Jurkat, Clone E6-1 (cell line): ENCODE data around the gene SOX13.

Experiments
- DNase-seq: peaks from one replicate; pipeline ENCODE4 v3.0.0-alpha.2; 2011; ENCODE audit warnings: low read depth, low spot score
- H3K4me3 ChIP-seq: 2 replicates; pipeline ENCODE4 v1.5.1; 2011; ENCODE audit warnings: mild to moderate bottlenecking, low read length, control low read depth, moderate library complexity

SOX13 gene

DNA sequence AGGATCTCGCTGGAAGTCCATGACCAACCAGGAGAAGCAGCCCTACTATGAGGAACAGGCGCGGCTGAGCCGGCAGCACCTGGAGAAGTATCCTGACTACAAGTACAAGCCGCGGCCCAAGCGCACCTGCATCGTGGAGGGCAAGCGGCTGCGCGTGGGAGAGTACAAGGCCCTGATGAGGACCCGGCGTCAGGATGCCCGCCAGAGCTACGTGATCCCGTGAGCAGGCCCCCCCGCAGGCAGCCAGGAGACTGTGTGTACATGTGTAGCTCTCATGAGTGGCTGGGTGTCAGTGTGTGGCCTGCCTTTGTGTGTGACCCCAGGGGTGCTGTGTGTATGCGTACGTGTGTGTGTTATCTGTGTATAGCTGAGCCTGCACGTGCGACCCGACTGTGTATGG, 51.7 kb downstream of the SOX13 start:
- no peak overlapping the region for H3K4me3 ChIP-seq
- no peak for DNase-seq

DNA sequence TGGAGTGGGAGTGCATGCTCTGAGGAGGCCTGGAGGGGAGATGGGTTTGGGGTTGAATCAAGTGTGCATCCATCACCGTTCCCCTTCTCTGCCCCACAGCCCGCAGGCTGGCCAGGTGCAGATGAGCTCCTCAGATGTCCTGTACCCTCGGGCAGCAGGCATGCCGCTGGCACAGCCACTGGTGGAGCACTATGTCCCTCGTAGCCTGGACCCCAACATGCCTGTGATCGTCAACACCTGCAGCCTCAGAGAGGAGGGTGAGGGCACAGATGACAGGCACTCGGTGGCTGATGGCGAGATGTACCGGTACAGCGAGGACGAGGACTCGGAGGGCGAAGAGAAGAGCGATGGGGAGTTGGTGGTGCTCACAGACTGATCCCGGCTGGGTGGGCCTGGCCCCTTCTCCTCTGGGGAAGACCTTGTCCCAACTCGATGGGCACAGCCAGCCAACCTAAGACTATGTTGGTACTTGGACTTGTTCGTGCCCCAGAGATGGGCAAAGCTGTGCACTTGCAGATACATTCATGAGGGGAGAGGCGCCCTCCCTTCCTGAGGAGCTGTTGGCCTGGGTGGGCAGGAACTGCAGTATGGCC, 52.9 kb downstream of the SOX13 start:
- no peak overlapping the region for H3K4me3 ChIP-seq
- no peak for DNase-seq

DNA sequence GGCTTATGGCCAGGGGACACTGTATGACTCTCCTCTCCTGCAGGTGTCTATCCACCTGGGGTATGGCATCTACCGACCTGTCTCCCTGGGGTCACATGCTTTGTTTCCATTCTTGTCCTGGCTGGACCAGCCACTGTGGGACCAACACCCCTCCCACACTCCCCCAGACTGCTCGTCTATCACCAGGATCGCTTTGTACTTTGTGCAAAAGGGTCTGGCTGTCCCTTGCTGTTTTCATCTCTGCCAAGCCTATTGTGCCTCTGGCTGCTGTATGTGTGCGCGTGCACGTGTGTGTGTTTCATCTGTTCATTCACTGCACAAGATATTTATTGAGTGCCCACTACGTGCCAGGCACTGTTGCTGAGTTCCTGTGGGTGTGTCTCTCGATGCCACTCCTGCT, 53.5 kb downstream of the SOX13 start:
- no peak overlapping the region for H3K4me3 ChIP-seq
- DNase-seq, result no peak

DNA sequence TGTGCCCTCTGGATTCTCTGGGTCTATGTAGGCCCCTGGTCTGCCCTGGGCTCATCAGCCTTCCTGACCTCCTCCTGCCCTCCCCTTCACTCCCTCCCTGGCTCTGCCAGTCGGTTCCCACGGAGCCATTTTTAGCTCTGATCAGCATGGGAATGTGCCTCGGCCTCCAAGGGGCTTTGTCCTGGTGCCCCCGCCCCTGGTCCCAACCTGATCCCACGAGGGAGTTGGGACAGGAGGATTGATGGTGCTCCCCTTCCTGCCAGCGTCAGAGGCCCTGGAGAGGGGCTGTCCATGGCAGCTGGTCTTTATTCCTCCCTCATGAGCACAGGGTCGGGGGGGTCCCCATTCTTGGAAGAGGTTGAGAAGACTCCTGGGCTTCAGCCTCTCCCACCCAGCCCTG, 54.0 kb downstream of the SOX13 start:
- DNase-seq, result no peak
- no peak overlapping the region for H3K4me3 ChIP-seq

DNA sequence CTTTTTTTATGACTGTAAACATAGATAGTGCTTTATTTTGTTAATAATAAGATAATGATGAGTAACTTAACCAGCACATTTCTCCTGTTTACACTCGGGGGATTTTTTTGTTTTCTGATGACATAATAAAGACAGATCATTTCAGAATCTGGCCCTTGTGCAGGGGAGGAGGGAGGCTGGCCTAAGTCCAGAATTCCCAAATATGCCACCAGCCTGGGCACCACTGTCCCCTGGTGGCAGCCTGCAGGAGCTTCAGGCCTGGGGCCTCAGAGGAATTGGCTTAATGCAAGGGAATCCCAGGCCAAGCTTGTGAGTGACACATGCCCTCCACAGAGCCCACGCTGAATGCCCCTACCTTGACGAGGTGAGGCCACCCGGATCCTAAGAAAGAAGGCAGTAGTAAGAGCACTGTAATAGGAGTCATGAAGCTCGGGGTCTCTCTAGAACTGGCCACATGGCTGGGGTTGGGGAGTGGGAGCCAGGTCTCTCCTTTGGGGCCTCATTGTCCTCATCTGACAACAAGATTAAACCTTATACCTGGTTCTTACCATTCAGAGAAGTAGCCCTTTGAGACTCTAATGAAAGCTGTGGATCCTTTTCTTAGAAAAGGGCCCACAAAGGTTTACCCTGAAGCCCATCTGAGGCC, 54.8 kb downstream of the SOX13 start:
- DNase-seq, result no peak
- H3K4me3 ChIP-seq, result no peak overlapping the region

DNA sequence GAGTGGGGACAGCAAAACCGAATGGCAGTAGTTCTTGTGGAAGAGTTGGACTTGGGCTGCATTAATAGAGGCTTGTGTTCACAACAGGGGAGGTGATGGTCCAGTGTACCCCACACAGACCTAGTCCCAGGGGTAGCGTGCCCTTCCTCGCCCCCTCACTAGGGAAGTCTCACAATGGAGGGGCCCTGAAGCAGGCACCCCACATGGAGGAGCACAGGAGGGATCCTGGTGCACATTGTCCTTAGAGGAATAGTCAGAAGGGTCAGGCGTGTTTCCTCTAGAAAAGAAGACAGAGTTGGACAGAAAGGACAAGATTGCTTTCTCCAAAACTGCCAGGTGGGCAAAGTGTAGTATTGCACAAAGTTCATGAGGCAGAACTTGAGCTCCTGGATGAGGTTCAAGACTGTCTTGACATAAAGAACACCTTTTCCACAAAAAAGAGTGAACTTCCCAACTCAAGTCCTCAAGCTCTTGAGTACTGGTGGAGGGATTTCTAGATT, 55.6 kb downstream of the SOX13 start:
- H3K4me3 ChIP-seq, result no peak overlapping the region
- DNase-seq, result no peak

DNA sequence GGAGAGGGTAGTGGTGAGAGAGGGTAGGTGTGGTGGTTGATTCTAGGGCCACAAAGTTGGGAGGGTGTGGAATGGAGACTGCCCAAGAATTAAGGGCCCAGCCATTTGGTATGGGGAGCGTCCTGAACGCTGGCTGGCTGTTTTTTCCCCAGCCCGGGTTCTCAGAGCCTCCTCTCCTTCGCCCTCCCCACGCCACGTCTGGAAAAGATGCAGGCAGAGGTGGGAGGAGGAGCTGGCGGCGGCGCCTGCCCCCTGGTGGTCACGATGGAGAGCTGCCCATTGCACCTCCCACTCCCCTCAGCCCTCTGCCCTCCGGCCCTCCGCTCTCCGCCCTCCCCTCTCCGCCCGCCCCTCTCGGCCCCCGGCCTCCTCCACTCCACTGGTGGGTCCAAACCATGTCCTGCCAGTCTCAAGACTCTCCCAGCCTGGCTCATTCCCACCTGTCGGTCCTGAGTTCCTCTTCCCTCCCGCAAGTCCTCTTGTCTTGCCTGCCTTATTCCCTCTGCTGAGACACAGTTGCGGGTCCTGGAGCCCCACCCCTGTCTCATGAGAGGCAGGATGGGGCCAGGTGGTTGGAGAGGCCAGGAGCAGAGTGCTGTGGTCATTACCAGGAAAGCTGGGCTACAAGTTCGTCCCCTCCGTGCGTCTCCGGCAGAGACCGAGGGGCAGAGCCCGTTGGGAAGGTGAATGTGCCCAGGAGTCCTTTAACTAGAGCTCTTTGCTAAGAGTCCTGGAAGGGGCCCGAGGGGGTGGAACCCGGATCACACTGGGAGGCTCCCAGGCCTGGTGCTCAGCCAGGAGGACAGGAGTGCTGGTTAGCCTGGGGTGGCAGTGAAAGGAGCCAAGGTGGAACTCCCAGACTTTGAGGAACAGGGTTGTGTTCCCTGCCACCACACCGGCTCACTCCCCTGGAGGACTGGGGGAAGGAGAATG, 56.3 kb downstream of the SOX13 start:
- DNase-seq, result peak; percentile 22

DNA sequence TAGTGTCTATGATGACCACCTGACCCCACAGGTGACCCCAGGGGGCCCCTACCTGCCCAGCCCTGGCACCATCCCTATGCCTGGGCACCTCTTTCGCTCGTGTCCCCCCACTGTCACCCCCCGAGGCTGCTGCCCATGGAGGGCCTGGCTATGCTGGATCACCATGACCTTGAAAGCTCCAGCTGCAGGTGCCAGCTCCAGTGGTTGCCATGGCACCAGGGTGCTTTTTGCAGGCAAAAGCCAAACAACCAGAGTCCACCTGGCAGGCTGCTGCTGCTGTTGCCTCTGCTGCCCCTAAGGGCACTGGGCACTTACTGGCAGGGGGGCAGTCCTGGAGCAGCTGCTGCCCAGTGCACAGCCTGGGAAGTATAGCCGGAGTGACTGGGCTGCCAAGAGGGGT, 57.3 kb downstream of the SOX13 start:
- DNase-seq, result no peak
- H3K4me3 ChIP-seq, result no peak overlapping the region

More for the DNA sequence above, 56.3 kb downstream of the SOX13 start:
- H3K4me3 ChIP-seq, result no peak overlapping the region

DNA sequence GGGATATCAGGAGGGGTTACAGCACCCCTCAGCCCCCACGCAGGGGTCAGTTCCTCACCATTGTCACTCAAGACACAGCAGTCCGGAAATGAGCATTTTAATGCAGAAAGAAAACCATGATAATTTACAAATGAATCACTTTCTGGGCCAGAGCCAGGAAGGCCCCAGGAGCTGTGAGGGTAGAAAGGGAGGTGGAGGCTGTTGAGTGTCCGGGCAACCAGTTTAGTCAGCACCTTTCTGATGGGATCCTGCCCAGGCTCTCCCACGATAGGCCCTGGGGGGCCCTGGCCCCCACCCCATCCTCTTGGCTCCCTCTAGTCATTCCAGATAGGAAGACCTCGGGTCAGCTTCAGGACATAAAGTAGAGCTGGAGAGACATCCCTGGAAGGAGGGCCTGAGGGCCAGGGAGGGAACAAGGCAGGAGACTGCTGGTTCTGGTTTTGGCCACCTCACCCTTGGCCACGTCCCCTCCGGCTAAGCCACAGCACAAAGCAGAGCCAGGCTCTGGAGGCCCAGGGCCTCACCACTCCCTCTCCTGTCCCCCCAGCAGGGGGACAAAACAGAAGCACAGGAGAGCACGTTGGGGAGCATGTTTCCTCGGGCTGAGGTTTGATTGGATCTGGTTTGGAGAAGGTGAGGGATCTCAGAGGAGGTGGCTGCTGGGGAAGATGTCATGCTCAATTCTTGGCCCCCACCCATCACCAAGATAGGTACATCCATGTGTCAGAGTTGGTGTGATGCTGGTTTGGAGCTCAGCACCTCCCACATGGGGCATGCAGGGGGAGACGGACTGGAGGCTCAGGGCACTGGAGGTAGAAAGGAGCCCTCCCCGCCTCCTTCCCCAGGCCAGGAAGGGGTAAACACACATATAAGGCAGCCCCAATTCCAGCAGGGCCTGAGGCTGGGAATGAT, 58.3 kb downstream of the SOX13 start:
- no peak for DNase-seq
- no peak overlapping the region for H3K4me3 ChIP-seq

DNA sequence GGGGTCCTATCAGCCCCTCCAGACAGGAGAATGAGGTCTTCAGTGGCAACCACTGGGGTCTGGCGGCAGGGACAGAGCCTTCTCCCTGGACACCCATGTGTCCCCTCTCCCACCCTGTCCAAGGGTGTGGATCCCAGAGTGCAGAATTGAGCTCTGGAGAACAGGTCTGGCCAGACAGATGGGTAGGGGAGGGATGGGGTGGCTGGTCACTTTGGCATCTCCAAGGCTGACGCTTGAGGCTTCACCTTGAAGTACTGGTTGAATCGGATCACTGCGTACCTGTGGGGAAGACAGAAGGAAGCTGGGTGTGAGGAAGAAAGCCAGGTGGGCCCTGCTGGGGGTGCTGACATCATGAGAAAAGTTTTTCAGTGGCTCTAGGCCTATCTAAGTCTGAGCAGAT, 59.1 kb downstream of the SOX13 start:
- no peak overlapping the region for H3K4me3 ChIP-seq
- DNase-seq, result no peak

DNA sequence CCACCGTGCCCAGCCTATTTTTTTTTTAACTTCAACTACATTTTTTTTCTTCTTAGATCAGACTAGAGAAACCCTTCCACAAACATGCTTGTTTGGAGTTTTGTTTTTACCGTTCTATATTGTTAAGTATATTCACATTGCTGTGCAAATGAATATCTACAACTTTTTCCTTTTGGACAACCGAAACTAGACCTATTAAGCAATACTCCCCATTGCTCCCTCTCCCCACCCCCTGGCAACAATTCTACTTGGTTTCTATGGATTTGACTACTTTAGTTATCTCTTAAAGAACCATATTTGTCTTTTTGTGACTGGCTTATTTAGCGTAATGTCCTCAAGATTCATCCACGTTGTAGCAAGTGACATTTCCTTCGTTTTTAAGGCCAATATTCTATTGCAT, 59.8 kb downstream of the SOX13 start:
- no peak overlapping the region for H3K4me3 ChIP-seq

DNA sequence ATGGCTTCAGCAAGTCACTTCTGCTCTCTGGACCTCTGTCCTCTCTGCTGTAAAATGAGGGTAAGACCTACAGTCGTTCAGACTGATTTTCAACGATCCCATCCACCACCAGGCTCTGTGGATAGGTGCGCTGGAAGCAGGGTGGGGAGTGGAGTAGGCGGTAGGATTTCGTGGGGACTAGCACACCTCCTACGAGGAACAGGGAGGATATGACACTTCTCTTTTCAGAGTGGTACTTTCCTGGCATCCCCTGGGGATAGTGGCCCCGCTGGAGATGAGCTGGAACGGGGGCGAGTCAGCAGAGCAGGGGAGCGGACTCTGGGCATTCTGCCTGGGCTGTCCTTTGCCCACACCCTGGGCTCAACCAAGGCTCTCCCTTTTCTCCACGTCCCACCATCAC, 61.2 kb downstream of the SOX13 start:
- no peak for DNase-seq

More for the DNA sequence above, 59.8 kb downstream of the SOX13 start:
- no peak for DNase-seq

DNA sequence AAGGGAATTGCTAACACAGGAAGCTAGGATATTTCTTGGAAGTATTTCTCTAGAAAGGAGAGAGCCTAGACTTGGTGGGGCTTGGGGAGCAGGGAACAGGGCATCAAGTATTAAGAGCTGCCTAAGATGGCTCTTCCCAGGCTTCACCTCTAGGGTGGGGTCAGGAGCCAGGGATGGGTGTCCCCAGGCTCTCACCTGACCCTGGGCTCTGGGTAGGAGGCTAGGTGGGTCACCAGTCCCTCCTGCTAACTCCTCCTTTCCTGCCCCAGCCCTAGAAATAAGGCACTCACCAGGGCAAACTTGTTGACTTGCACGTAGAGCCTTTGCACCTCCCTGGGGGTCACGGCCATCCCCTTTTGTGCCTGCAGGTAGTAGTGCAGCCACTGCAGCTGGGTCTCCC, 63.9 kb downstream of the SOX13 start:
- DNase-seq, result no peak
- H3K4me3 ChIP-seq, result no peak overlapping the region

More for the DNA sequence above, 61.2 kb downstream of the SOX13 start:
- no peak overlapping the region for H3K4me3 ChIP-seq

DNA sequence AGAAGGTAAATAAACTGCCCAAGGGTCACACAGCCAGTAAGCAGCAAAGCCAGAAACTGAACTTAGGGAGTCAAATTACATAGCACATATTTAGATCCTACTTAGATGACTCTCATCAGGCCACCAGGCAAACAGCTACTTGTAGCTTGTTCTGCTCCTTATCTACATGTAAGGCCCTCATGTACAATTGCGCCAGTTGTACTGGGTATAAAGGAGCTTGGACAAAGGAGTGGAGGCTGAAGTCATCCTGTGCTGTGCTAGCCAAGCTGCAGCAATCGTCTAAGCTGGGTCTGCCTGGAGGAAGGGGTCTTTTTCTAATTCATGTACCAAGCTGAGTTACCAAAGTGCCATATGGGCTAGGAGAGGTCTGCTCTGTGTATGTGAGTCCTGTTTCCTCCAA, 66.2 kb downstream of the SOX13 start:
- DNase-seq, result no peak
- H3K4me3 ChIP-seq, result no peak overlapping the region

DNA sequence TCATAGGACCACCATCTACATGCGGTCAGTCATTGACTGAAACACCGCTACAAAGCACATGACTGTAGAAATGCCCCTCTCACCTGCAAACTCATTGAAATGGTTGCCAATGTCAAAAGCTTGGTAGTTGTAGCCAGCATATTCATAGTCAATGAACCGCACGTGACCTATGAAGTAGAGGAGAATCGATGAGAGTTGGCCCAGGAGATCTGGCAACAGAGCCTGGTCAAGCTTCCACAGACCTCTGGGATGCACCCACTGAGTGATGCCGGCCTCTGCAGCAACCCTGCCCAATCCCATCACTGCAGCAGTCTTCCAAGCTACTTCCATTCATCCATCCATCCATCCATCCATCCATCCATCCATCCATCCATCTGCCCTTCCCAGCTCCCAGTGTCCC, 67.0 kb downstream of the SOX13 start:
- DNase-seq, result no peak

DNA sequence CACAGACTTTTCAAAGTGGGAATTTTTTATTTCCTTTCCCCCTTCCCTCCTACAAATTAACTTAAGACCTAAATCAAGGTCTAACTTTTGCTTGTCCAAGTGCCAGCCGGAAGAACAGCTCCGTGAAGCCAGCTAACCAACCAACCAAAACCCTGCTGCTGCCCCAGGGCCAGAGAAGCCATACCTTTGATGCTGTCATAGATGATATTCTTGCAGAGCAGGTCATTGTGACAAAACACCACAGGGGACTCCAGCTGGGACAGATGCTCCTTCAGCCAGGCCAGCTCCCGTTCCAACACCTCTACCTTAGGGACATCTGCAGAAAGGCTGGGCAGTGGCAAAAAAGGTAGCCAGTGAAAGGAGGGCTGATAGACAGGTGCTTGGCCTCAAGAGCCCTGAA, 68.2 kb downstream of the SOX13 start:
- DNase-seq, result no peak
- no peak overlapping the region for H3K4me3 ChIP-seq

More for the DNA sequence above, 67.0 kb downstream of the SOX13 start:
- no peak overlapping the region for H3K4me3 ChIP-seq

DNA sequence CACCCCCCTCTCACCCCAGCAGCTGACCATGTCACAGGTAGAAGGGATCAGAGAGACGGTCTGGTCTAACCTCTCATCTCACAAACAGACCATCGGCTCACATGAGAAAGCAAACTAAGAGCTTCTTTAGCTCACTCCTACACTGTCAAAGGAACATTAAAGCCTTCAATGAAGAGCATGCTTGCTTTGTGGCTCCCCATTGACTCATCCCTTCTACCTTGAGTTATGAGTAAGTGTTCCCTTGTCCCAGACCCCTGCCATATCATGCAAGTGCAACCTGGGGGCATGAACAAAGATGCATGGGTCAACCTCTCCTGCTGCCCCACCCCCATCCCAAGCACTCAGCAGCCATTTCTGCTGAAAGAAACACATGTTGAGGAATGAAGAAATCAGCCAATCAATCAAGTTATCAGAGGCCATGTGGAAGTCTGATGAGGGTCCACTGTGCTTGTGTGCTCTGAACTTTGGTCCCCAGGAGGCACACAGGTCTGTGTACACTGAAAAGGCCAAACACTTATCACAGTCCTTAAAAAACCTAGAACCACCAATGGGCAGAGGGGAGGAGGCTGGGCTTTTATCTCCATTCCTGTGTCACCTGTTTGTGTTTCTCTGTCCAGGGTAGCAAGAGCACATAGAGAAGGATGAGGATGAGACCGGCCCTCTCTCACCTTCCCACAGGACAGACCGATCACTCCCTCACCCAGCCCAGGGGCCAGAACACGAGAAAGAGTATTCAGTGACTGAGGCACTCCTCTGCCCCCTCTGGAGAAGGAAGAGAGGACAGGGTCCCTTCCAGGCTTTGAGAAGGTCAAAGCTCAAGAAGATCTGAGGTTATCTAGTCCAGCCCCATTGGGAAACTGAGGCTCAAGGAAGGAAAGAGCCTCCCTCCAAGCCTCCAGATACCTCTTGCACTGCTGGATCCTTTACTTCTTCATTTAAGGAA, 69.4 kb downstream of the SOX13 start:
- no peak overlapping the region for H3K4me3 ChIP-seq
- DNase-seq, result no peak
